OCI-M1 (cell line): ENCODE data around the gene PRAMEF11.
"Not testable (repeated sequence)": the region's sequence is repeated elsewhere in the genome, so short reads cannot be mapped to it uniquely, and the experiment has no call there.

Source experiments
- DNase-seq: peaks from one replicate; lab custom pipeline; 2025; lab: John Stamatoyannopoulos, UW

Gene PRAMEF11

DNA sequence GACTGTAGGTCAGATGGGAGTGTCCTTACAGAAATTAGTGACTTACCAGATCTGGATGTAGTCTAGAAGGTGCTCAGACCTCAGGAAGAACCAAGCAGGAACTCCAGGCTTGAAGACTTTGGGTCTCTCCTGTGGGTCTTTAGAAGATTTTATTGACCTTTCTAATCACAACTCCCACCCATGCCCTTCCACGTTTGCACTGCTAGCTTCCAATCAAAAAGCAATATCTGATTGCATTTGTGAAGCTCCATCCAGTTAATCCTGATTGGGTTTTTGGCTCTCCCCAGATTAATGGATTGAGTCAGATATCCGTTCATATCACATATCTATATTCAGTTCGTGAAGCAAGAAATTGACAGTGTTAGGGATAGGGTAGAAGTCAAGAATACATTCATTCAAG, at the start of gene PRAMEF11:
PRAMEF11 (minus strand) TSS at position 101 of the 400 bp plus-strand sequence. CDS start 2,621 bp downstream, outside the sequence.
- not testable (repeated sequence) for DNase-seq

DNA sequence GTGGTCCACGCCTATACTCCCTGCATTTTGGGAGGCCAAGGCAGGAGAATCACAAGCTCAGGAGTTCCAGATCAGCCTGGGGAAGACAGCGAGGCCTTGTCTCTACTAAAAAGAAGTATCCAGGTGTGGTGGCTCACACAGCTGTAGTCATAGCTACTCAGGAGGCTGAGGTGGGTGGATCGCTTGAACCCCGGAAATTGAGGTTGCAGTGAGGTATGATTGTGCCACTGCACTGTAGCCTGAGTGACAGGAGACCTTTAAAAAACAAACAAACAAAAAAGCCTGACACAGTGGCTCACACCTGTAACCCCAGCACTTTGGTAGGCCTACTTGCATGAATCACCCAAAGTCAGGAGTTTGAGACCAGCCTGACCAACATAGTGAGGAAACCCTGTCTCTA, 47.2 kb upstream of the PRAMEF11 start:
- not testable (repeated sequence) for DNase-seq

DNA sequence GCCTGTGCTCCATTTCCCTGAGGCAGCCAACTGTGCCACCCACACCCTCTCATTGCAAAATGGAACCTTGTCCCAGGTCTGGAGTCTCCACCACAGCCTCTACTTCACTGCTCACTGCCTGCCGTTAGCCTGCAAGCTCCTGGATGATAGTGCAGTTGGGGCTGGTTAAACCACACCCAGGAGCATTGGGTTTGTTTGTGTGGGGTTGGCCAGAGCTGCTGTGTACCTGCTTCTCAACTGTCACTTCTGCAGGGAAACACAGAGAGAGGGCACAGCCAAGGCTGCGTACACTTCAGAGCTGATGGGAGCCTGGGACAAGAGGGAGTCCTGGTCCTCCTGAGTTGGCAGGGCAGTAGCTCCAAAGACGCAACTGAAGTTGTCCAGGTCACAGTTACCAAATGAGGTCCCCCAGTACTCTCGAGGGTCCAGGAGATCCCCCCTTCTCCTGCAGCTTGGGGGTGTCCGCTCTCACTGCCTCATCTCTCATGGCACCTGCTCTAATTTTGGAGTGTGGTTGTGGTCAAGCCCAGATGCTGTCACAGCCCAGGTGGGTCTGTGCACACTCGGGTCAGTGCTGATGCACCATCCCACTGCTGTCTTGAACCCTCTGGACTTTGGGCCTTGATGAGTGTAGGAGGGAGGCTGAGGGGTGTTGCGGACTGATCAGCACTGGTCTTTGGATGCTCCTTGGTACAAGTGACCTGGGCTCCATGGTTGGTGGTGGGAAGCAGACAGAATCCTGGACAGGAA, 32.1 kb upstream of the PRAMEF11 start:
- not testable (repeated sequence) for DNase-seq

DNA sequence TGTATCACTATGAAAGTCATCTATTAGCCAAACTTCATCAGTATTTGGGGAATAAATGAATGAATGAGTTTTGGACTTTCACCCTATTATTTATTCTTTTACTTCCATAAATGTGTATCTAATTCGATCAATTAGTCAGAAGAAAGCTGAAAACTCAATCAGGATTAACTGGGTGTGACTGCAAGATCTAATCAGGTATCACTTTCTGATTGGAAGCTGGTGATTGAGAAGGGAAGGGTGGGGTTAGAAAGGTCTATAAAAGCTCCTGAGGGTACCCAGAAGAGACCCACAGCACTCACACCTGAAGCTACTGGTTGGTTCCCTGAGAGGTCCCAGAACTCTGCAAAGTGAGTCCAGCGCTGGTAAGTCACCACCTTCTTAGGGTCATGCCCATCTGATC, 25.6 kb upstream of the PRAMEF11 start, which contains the start of gene PRAMEF2:
PRAMEF2 (plus strand) TSS at position 301 of the 400 bp plus-strand sequence. CDS start 1,924 bp downstream, outside the sequence.
- not testable (repeated sequence) for DNase-seq

DNA sequence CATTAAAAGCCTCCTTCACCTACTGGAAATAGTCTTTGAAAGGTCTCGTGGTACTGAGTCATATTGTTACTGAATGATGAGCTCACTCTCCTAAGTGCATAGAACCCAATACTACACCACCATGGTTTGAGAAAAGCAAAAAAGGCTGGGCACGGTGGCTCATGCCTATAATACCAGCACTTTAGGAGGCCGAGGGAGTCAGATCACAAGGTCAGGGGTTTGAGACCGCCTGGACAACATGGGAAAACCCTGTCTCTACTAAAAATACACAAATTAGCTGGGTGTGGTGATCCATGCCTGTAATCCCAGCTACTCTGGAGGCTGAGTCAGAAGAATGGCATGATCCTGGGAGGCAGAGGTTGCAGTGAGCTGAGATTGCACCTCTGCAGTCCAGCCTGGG, 20.6 kb upstream of the PRAMEF11 start:
- no peak for DNase-seq

DNA sequence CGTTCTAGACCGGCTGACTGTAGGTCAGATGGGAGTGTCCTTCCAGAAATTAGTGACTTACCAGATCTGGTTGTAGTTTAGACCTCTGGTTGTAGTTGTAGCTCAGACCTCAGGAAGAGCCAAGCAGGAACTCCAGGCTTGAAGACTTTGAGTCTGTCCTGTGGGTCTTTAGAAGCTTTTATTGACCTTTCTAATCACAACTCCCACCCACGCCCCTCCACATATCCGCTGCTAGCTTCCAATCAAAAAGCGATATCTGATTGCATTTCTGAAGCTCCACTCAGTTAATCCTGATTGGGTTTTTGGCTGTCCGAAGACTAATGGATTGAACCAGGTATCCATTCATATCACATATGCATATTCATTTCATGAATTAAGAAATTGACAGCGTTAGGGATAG, 17.4 kb upstream of the PRAMEF11 start, which contains the start of gene HNRNPCL1:
HNRNPCL1 (minus strand) TSS at position 101 of the 400 bp plus-strand sequence. CDS start 431 bp downstream, outside the sequence.
- DNase-seq: not testable (repeated sequence)

DNA sequence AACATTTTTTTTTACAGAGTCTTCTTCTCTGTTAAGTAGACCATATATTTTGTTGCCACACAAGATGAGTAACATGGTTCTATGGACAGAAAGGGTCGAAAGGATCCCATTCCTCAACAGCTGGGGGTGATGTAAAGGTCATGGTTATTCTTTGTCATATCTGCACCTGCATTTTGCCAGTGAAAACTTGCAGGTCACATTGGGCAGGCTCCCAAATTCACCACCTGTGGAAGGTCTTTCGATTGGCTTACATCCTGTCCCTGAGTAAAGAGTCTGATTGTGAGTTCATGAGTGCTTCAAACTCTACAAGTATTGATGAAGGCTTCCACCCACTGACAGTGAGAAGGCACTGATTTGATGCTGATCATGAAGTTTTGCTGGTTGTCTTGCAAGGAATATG, 2.0 kb upstream of the PRAMEF11 start:
- not testable (repeated sequence) for DNase-seq

DNA sequence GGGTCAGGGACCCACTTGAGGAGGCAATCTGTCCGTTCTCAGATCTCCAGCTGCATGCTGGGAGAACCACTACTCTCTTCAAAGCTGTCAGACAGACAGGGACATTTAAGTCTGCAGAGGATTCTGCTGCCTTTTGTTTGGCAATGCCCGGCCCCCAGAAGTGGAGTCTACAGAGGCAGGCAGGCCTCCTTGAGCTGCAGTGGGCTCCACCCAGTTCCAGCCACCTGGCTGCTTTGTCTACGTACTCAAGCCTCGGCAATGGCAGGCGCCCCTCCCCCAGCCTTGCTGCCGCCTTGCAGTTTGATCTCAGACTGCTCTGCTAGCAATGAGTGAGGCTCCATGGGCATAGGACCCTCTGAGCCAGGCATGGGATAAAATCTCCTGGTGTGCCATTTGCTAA, 12.1 kb downstream of the PRAMEF11 start:
- not testable (repeated sequence) for DNase-seq

DNA sequence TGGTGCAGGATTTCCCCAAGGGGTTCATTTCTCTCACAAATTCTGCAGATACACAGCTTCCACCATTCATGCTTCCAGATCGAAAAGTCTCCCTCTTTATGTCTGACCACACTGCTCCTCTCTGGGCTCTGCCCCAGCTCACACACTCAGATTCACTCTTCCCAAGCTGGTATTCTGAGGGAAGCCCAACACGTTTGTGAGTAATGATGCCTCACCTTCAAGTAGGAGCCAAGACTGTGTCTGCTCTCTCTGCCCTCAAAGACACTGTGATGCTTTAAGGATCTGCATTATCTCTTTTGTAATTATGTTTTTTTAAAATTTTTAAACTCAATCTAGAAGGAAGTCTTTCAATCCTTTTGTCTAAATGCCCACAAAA, 19.8 kb downstream of the PRAMEF11 start:
- no peak for DNase-seq

DNA sequence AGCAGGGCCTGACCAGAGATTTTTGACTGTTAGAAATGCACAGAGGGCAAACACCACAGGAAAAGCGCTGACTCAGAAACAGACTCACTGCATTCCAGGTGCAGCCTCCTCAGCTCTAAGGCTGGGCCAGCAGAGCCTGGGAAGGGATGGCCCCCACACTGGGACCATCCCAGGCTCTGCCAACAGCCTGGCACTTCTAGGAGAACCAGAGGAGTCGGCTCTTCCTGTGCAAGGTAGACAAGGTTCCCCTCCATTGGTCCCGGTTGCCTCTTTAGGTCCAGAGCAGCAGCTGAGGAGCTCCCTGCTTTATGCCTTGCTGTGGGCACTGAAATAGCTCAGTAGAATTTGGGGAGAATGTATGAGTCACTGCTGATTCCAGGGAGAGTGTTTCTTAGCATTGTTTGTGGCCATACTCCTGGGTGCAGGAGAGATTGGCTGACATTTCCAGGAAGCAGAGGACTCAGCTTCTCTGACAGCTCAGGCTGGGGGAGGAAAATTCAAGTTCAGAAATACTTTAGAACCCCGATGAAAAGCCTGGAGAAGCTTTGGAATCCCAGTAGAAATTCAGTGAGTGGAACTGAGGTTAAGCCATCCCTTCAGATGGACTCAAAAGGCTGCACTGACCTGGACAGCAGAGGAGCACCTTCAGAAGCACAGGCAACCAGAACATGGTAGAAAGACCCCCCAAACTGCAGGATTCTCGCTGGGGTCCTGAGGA, 20.4 kb downstream of the PRAMEF11 start:
- DNase-seq: peak; percentile 19

DNA sequence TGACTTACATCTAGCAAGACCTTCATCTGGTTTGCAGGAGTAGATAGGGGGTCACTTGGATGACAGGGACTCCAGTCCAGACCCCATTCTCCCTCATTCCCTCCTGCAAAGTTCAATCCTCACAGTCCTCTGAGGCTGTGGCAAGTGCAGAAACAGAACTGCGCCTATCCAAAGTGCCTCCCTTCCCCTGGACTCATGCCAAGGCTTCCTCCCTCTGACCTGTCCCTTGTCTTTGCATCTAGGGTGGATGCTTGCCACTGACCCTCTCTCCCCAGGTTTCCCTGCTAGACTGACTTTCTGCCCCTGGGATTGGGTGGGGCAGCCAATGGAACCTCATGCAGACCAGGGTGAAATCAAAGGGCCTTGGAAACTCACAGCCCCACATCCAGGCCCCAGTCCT, 21.3 kb downstream of the PRAMEF11 start:
- DNase-seq: no peak

DNA sequence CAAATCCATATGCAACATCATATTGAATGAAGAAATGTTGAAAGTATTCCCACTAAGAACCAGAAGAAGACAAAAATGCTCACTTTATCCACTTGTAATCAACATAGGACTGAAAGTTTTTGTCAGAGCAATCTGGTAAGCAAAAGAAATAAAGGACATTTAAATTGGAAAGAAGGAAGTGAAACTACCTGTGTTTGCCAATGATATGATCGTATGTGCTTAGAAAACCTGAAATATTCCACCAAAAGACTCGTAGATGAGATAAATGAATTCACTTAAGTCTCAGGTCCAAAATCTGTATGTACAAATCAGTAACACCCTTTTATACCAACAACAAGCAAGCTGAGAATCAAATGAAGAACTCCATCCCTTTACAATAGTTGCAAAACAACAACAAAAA, 31.5 kb downstream of the PRAMEF11 start:
- no peak for DNase-seq

DNA sequence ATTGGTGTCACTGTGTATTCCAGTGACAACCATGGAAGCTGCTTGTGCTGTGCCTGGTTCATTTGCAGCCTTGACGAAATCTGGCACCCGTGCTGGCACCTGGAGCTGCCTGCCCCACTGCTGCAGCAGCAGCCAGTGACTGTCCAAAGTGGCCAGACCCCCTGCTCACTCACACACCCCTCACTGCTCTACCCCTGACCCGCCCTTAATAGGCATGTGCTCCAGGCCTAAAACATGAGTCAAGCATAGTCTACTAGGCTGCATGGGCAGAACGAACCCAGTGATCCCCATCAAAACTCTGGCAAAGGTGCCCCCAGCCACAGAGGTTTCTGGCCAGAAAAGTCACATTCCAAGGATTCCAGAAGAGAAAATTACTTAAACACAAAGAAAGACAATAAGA, 32.3 kb downstream of the PRAMEF11 start:
- DNase-seq: no peak

DNA sequence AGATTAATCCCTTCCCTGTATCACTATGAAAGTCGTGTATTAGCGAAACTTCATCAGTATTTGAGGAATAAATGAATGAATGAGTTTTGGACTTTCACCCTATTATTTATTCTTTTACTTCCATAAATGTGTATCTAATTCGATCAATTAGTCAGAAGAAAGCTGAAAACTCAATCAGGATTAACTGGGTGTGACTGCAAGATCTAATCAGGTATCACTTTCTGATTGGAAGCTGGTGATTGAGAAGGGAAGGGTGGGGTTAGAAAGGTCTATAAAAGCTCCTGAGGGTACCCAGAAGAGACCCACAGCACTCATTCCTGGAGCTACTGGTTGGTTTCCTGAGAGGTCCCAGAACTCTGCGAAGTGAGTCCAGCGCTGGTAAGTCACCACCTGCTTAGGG, 40.1 kb downstream of the PRAMEF11 start, which contains the start of gene PRAMEF1:
PRAMEF1 (plus strand) TSS at position 301 of the 400 bp plus-strand sequence. CDS start 1,831 bp downstream, outside the sequence.
- DNase-seq: not testable (repeated sequence)

DNA sequence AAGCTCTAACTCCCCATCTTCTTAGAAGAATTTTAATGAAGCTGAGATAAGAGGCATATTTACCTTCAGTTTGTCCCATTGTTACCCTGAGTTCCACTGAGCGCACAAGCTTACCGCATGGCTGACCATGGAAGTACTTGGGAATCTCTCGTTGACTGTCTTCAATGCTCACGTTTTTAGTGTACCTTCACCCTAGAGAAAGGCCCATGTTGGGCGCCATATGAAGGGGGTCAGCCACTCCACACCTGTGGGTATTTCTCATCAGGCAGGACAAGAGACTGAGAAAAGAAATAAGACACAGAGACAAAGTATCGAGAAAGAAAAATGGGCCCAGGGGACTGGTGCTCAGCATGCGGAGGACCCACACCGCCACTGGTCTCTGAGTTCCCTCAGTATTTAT, 46.5 kb downstream of the PRAMEF11 start:
- DNase-seq: not testable (repeated sequence)

DNA sequence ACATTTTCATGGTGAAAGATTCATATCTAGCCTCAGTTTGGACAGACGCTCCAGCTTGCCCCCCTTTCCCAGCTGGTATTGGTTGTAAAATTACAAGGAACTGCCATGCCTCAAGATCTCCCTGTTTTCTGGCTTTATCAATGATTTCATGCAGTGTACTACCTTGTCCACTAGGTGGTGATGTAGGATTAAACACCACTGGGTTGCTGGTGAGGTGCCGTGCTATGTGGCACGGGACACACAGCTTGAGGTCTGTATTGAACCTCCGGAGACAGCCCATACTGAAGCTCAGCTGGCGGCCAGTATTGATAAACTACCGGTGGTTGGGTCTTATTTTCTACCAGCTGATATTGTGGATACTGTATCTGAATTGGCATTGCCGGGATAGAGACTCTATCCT, 47.4 kb downstream of the PRAMEF11 start:
- DNase-seq: peak; percentile 69

DNA sequence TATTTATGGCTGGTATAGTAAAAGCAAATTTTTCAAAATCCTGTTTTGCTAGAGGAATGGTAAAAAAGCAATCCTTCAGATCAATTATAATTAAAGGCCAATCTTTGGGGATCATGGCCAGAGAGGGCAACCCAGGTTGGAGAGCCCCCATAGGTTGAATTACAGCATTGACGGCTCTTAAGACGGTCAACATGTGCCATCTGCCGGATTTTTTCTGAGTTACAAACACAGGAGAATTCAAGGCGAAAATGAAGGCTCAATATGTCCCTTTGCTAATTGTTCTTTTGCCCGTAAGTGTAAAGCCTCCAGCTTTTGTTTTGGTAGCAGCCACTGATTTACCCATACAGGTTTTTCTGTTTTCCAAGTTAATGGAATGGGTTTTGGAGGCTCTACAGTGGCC, 49.7 kb downstream of the PRAMEF11 start:
- peak; percentile 59 for DNase-seq

DNA sequence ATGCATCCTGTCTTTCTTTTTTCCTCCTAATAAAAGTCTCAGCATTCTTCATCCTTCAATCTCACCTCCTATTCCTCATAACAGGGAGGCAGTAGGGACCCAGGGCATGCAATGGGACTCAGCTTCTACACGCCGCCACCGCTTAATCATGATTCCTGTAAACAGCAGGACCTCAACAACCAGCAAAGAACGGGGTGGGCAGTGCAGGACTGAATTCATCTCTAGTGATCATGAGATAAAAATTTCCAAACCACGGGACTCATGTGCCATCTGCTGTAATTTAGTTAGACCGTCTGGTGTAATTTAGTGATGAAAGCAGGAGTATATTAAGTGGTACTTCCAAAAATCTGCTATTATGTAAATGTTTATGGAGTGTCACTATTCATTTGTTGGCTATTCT, 52.3 kb downstream of the PRAMEF11 start:
- DNase-seq: no peak

DNA sequence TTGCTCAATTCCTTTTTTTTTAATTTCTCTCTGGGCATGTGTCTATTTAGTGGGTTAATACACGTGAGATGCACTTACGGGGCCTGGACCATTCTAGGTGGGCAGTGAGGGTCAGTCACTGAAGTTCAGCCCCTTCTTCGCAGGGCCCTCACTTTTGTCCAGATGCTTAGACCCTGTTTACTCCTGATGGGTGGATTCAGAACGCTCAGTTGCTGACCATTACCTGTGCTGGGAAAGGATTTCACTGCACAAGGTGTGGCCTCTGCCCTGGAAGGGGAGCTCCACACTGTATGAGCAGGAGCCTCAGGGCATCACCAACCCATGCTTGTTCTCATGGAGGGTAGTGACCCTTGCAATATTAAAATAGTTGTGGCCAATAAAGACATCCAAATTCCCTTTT, 53.1 kb downstream of the PRAMEF11 start:
- no peak for DNase-seq

DNA sequence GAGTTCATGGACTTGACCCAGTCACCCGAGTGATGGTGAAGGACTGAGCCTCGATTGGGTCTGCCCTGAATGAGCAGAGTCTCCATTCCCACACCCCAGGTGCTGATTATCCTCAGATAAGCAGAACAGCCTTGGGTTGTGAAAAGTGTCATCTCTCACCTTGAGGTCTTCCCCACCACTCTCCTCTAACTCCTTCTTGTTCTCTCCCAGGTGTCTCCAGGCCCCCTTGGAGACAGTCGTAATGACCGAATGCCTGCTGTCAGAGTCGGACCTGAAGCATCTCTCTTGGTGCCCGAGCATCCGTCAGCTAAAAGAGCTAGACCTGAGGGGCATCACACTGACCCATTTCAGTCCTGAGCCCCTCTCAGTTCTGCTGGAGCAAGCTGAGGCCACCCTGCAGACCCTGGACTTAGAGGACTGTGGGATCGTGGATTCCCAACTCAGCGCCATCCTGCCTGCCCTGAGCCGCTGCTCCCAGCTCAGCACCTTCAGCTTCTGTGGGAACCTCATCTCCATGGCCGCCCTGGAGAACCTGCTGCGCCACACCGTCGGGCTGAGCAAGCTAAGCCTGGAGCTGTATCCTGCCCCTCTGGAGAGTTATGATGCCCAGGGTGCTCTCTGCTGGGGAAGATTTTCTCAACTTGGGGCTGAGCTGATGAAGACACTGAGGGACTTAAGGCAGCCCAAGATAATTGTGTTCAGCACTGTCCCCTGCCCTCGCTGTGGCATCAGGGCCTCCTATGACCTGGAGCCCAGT, 54.2 kb downstream of the PRAMEF11 start:
- DNase-seq: no peak

DNA sequence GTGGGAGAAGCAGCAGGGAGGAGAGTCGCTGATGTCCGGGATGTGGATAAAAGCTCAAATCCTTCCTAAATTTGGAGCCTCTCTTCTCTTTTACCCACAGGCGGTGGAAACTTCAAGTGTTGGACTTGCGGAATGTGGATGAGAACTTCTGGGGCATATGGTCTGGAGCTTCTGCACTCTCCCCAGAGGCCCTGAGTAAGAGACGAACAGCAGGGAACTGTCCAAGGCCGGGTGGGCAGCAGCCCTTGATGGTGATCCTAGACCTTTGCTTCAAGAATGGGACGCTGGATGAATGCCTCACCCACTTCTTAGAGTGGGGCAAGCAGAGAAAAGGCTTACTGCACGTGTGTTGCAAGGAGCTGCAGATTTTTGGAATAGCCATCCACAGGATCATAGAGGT, 55.8 kb downstream of the PRAMEF11 start:
- DNase-seq: no peak

DNA sequence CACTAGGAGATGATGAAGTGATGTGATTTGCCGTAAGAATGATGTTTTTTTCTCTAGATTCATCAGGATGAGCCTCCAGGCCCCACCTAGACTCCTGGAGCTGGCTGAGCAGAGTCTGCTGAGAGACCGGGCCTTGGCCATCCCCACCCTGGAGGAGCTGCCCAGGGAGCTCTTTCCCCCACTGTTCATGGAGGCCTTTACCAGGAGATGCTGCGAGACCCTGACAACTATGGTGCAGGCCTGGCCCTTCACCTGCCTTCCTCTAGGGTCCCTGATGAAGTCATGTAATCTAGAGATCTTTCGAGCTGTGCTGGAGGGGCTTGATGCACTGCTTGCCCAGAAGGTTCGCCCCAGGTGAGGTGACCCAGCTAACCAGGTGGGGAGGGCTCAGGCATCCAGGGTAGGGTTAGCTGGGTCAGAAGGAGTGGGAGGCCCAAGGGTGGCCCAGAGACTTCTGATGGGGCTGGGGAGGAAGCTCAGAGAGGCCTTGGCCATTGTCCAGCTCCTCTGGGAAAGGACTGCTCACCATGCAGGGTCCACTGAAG, 56.3 kb downstream of the PRAMEF11 start:
- DNase-seq: no peak
